Hepatocyte (in vitro differentiated cells): Measurements from ENCODE around the gene GDPD4.

Experiments used
- EZH2 ChIP-seq: fragments of 200-600 bp; sonication (generic); IDR thresholded peaks from 2 replicates; pipeline ENCODE4 v1.6.1; 2016; ENCODE audit warnings: antibody characterized with exemption, mild to moderate bottlenecking, borderline replicate concordance
- TF ChIP-seq, protein P1 (sequence below): fragments of 200-600 bp; sonication (generic); IDR thresholded peaks from 2 replicates; pipeline ENCODE4 v1.5.1; 2016; ENCODE audit warnings: antibody characterized with exemption, mild to moderate bottlenecking; ENCODE audit not compliant: poor library complexity

DNA sequence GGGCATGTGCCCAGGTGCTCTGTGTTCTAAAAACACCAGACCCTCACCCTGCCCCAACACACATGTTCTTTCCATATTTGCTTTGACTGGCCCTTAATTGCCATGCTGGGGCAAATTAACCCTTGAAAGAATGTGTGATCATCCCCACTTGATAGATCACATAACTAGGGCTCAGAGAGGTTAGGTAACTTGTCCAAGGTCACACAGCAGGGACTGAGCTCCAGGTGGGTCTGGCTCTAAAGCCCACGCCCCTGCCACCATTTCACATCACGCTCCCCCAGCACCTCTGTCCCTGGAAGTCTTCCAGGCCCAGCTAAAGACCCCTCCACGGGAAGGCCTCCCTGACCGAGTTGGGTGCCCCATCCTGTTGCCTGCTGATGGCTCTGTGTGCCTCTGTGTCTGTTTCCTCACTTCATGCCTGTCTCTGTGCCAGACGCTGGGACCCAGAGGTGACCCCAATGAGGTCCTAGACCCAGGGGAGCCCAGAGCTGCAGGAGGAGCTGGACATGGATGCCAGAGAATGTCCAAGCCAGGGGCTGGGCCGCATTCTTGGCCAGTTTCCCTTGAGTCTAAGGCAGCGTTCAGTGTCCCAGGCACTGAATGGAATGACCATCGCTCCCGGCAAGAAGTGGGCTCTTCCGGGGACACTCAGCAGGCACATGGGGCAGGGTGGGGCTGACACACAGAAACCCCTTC lies 93.7 kb downstream of the GDPD4 start:
- TF ChIP-seq, protein P1, sequence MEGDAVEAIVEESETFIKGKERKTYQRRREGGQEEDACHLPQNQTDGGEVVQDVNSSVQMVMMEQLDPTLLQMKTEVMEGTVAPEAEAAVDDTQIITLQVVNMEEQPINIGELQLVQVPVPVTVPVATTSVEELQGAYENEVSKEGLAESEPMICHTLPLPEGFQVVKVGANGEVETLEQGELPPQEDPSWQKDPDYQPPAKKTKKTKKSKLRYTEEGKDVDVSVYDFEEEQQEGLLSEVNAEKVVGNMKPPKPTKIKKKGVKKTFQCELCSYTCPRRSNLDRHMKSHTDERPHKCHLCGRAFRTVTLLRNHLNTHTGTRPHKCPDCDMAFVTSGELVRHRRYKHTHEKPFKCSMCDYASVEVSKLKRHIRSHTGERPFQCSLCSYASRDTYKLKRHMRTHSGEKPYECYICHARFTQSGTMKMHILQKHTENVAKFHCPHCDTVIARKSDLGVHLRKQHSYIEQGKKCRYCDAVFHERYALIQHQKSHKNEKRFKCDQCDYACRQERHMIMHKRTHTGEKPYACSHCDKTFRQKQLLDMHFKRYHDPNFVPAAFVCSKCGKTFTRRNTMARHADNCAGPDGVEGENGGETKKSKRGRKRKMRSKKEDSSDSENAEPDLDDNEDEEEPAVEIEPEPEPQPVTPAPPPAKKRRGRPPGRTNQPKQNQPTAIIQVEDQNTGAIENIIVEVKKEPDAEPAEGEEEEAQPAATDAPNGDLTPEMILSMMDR, result no peak
- no peak for TF ChIP-seq EZH2
